RPMI7951 (cell line): ENCODE measurements around the gene URI1. TPM values are rescaled to one million over a fixed set of nuclear protein-coding genes. Genes with fewer than 3 reads are reported as not detected.
"Not testable (repeated sequence)": the region's sequence is repeated elsewhere in the genome, so short reads cannot be mapped to it uniquely, and the experiment has no call there.

Experiments
- DNase-seq: peaks from one replicate; pipeline ENCODE4 v3.0.0-alpha.2; 2012; ENCODE audit warnings: low read depth
- total RNA-seq: library from RNA; depleted of rRNA; stranded (reverse); fragments of >200 nt; shearing (Covaris generic); gene quantifications from 2 replicates; pipeline ENCODE4 v1.2.3, GENCODE V29; 2014

URI1 gene
- total RNA-seq, 1 experiment from 2014 or later: 77.7 TPM

- no peak for DNase-seq
Measured at GRCh38 chr19:30023330-30023729, 81.3 kb downstream of the URI1 start.

GRCh38 chr19:30024091-30024490, 82.1 kb downstream of the URI1 start:
- DNase-seq: no peak

- DNase-seq: no peak
Measured at GRCh38 chr19:30026933-30027332, 84.9 kb downstream of the URI1 start.

GRCh38 chr19:30028118-30028991, 86.3 kb downstream of the URI1 start:
- DNase-seq: no peak

GRCh38 chr19:30028992-30029343, 86.9 kb downstream of the URI1 start:
- DNase-seq: no peak

- DNase-seq: peak; percentile 96
Measured at GRCh38 chr19:30029721-30030510, 87.9 kb downstream of the URI1 start.

- DNase-seq: no peak
Measured at GRCh38 chr19:30034321-30034720, 92.3 kb downstream of the URI1 start.

- DNase-seq: peak; percentile 59
Measured at GRCh38 chr19:30036154-30037129, 94.4 kb downstream of the URI1 start.

GRCh38 chr19:30037835-30038234, 95.8 kb downstream of the URI1 start:
- no peak for DNase-seq

- not testable (repeated sequence) for DNase-seq
Measured at GRCh38 chr19:30041931-30042330, 99.9 kb downstream of the URI1 start.

- DNase-seq: not testable (repeated sequence)
Measured at GRCh38 chr19:30043008-30043407, 101.0 kb downstream of the URI1 start.

- no peak for DNase-seq
Measured at GRCh38 chr19:30044273-30045248, 102.5 kb downstream of the URI1 start.

GRCh38 chr19:30046522-30046921, 104.5 kb downstream of the URI1 start:
- no peak for DNase-seq

- no peak for DNase-seq
Measured at GRCh38 chr19:30047432-30047831, 105.4 kb downstream of the URI1 start.

GRCh38 chr19:30049226-30049625, 107.2 kb downstream of the URI1 start:
- DNase-seq: peak; percentile 29

GRCh38 chr19:30049846-30050667, 108.0 kb downstream of the URI1 start:
- no peak for DNase-seq

- no peak for DNase-seq
Measured at GRCh38 chr19:30052122-30053075, 110.4 kb downstream of the URI1 start.

- no peak for DNase-seq
Measured at GRCh38 chr19:30053558-30053957, 111.5 kb downstream of the URI1 start.
